Ovary (tissue), 3 donors: ENCODE data around the gene DPEP3.
A peak's percentile ranks its signal among the peaks of the same experiment; 100 is the strongest.

ENCODE experiments used
- CTCF ChIP-seq, 3 donors: fragments of 450-650 bp in 2 of 3; fragments of 200-600 bp in 1 of 3; IDR thresholded peaks; one replicate each; pipeline versions ENCODE4 v1.5.1 to v1.8.0; 2016 to 2022; ENCODE audit warnings: antibody characterized with exemption in 3 of 3, mild to moderate bottlenecking in 1 of 3
- POLR2A ChIP-seq: fragments of 450-650 bp; IDR thresholded peaks from one replicate; pipeline ENCODE4 v1.6.1; 2017; ENCODE audit warnings: antibody characterized with exemption, mild to moderate bottlenecking, moderate library complexity
- donor health status: DM: no; HTN: no; CAD: no.

GRCh38 chr16:67968400-67969253, 11.7 kb downstream of the DPEP3 start, which contains the start of gene SLC12A4:
- peak; percentile 93 for TF ChIP-seq POLR2A
- peak in 1 of 3 donors; percentile 22 for TF ChIP-seq CTCF (IDR thresholded peaks at IDR 0.05)
